SU-DHL-6 (cell line): ENCODE measurements around the gene DIP2C.

ENCODE experiments used
- H2AFZ ChIP-seq: fragments of 200-600 bp; sonication (generic); 2 replicates; pipeline ENCODE4 v1.6.1; 2014; ENCODE audit warnings: low read depth, mild to moderate bottlenecking, moderate library complexity, mixed read lengths, antibody characterized with exemption, low read length; ENCODE audit not compliant: severe bottlenecking
- H3F3A ChIP-seq: fragments of 200-600 bp; shearing (Covaris generic); 2 replicates; pipeline ENCODE4 v1.6.0; 2016; ENCODE audit warnings: antibody characterized with exemption, mild to moderate bottlenecking; ENCODE audit not compliant: insufficient read depth
- H3K27ac ChIP-seq: fragments of 200-600 bp; sonication (generic); 2 replicates; pipeline ENCODE4 v1.5.1; 2016; ENCODE audit warnings: low read depth, mild to moderate bottlenecking, low read length, moderate library complexity, mixed read lengths
- H3K27me3 ChIP-seq: fragments of 200-600 bp; sonication (generic), shearing (Covaris generic); 2 replicates; pipeline ENCODE4 v1.6.0; 2014; ENCODE audit warnings: mild to moderate bottlenecking, low read length
- H3K36me3 ChIP-seq: fragments of 200-600 bp; sonication (generic); 2 replicates; pipeline ENCODE4 v1.6.1; 2014; ENCODE audit warnings: mild to moderate bottlenecking, low read length, mixed read lengths
- H3K4me2 ChIP-seq: fragments of 300-600, 200-600 bp; shearing (Covaris generic), sonication (generic); 2 replicates; pipeline ENCODE4 v1.6.0; 2014; ENCODE audit warnings: low read length, low read depth, mild to moderate bottlenecking; ENCODE audit not compliant: poor library complexity, severe bottlenecking
- H3K4me3 ChIP-seq: fragments of 200-600 bp; sonication (generic); 2 replicates; pipeline ENCODE4 v1.5.1; 2014; ENCODE audit warnings: antibody characterized with exemption, low read length, mild to moderate bottlenecking, mixed read lengths; ENCODE audit not compliant: insufficient read depth, poor library complexity, severe bottlenecking
- H3K79me2 ChIP-seq: fragments of 200-600 bp; sonication (generic); 2 replicates; pipeline ENCODE4 v1.6.1; 2014; ENCODE audit warnings: mild to moderate bottlenecking, low read length, moderate library complexity; ENCODE audit not compliant: insufficient read depth
- H3K9ac ChIP-seq: fragments of 200-600 bp; sonication (generic); 2 replicates; pipeline ENCODE4 v1.7.0; 2014; ENCODE audit warnings: mild to moderate bottlenecking, low read length
- H3K9me2 ChIP-seq: fragments of 200-600 bp; sonication (generic); replicated peaks from 2 replicates; pipeline ENCODE4 v1.6.1; 2014; ENCODE audit warnings: low read length; ENCODE audit not compliant: insufficient read depth
- H3K9me3 ChIP-seq: fragments of 200-600 bp; sonication (generic); 2 replicates; pipeline ENCODE4 v1.6.1; 2014; ENCODE audit warnings: low read length, mixed read lengths; ENCODE audit not compliant: insufficient read depth
- H4K20me1 ChIP-seq: fragments of 200-600 bp; sonication (generic); 2 replicates; pipeline ENCODE4 v1.6.1; 2014; ENCODE audit warnings: low read depth, mild to moderate bottlenecking, antibody characterized with exemption, low read length, moderate library complexity, mixed read lengths
- EZH2phosphoT487 ChIP-seq: fragments of 200-600 bp; sonication (generic), shearing (Covaris generic); conservative IDR thresholded peaks from 2 replicates; pipeline ENCODE4 v1.6.1; 2018; ENCODE audit warnings: mild to moderate bottlenecking, antibody characterized with exemption, low read length, moderate library complexity, mixed read lengths
- TF ChIP-seq, protein P1 (sequence below): fragments of 200-600 bp; sonication (generic); IDR thresholded peaks from one replicate; pipeline ENCODE4 v1.5.1; 2017; ENCODE audit warnings: antibody characterized with exemption, mild to moderate bottlenecking, low read length, moderate library complexity; ENCODE audit not compliant: insufficient read depth, poor library complexity, severe bottlenecking

The DIP2C gene

GRCh38 chr10:725302-725701 is 35.8 kb upstream of the DIP2C start:
- no peaks in the 10 kb centered on the region for H3K79me2 ChIP-seq
- H2AFZ ChIP-seq: no peak overlapping the region
- no peaks in the 10 kb centered on the region for H3F3A ChIP-seq
- no peak overlapping the region for H3K4me2 ChIP-seq
- TF ChIP-seq EZH2phosphoT487: no peak
- TF ChIP-seq, protein P1, sequence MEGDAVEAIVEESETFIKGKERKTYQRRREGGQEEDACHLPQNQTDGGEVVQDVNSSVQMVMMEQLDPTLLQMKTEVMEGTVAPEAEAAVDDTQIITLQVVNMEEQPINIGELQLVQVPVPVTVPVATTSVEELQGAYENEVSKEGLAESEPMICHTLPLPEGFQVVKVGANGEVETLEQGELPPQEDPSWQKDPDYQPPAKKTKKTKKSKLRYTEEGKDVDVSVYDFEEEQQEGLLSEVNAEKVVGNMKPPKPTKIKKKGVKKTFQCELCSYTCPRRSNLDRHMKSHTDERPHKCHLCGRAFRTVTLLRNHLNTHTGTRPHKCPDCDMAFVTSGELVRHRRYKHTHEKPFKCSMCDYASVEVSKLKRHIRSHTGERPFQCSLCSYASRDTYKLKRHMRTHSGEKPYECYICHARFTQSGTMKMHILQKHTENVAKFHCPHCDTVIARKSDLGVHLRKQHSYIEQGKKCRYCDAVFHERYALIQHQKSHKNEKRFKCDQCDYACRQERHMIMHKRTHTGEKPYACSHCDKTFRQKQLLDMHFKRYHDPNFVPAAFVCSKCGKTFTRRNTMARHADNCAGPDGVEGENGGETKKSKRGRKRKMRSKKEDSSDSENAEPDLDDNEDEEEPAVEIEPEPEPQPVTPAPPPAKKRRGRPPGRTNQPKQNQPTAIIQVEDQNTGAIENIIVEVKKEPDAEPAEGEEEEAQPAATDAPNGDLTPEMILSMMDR: no peak
- H3K27ac ChIP-seq: no peak overlapping the region
- no peaks in the 10 kb centered on the region for H3K36me3 ChIP-seq
- H3K27me3 ChIP-seq: no peaks in the 10 kb centered on the region
- H4K20me1 ChIP-seq: no peaks in the 10 kb centered on the region
- no peak overlapping the region for H3K9ac ChIP-seq
- H3K9me2 ChIP-seq: no peaks in the 10 kb centered on the region
- no peaks in the 10 kb centered on the region for H3K9me3 ChIP-seq
- H3K4me3 ChIP-seq: no peak overlapping the region

DNA sequence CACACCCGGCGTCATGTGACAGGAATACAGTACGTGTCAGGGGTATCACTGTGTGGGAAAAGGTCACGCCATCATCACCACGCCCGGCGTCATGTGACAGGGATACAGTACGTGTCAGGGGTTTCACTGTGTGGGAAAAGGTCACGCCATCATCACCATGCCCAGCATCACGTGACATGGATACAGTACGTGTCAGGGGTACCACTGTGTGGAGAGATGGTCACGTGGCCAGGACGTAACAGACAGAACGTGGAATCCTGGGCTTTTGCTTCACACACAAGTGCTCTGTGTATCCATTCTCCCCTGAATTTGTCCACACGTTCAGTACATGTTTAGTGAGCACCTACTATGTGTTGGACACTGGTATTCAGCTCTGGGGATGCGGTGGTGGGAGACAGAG is 34.5 kb upstream of the DIP2C start:
- Histone ChIP-seq H2AFZ (no peak overlapping the region), H3K4me2 (no peak overlapping the region), H3K4me3 (no peak overlapping the region), H3K36me3 (no peaks in the 10 kb centered on the region), H3K27ac (no peak overlapping the region), H3K27me3 (no peaks in the 10 kb centered on the region), H3K9me2 (no peaks in the 10 kb centered on the region), H3K9ac (no peak overlapping the region), H3K79me2 (no peaks in the 10 kb centered on the region), H3K9me3 (no peaks in the 10 kb centered on the region), H3F3A (no peaks in the 10 kb centered on the region), H4K20me1 (no peaks in the 10 kb centered on the region)
- TF ChIP-seq, protein P1: no peak
- TF ChIP-seq EZH2phosphoT487: no peak

DNA sequence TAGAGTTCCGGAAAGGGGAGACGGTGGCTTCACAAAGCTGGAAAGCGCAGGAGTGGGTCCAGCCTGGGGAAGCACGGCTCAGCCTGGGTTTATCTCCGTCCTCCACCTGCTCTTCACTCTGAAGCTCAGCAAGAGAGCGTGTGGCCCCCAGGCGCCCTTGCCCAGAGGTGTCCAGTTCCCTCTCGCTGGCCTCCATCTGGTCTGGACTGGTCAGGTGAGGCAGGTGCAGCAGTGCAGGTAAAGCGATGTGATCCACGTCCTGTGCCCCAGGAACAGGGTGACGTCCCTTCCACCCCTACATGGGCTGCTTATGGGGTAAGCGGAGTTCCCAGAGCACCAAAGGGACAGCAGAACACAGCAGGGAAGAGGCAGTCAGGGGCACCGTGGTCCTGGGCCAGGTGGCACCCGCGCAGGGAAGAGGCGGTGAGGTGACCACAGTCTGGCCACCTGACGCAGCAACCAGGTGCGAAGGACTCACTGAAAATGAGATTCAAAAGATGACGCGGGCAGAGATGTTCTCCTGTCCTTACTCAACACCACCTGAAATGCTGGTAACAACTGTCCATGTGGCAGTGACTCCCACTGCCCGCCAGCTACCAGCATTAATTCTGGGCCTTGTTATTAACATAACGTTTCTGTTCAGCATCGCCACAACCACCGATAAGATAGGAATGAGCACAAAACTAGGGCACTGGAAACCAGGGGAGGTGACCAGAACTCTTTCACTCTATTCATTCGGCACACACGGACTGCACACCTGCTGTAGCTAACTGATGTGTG is 33.0 kb upstream of the DIP2C start:
- TF ChIP-seq, protein P1: no peak
- no peak for TF ChIP-seq EZH2phosphoT487

More for the DNA sequence above, 33.0 kb upstream of the DIP2C start:
- Histone ChIP-seq H3F3A (no peaks in the 10 kb centered on the region), H4K20me1 (no peaks in the 10 kb centered on the region), H3K27me3 (no peaks in the 10 kb centered on the region), H2AFZ (no peak overlapping the region), H3K4me3 (no peak overlapping the region), H3K27ac (no peak overlapping the region), H3K4me2 (no peak overlapping the region), H3K9me2 (no peaks in the 10 kb centered on the region), H3K79me2 (no peaks in the 10 kb centered on the region), H3K36me3 (no peaks in the 10 kb centered on the region), H3K9me3 (no peaks in the 10 kb centered on the region), H3K9ac (no peak overlapping the region)
